ENCODE results near the gene HDAC3. TPM values are rescaled to one million over a fixed set of nuclear protein-coding genes. Genes with fewer than 3 reads are reported as not detected.

HDAC3 gene
- total RNA-seq, 1 experiment from 2014 or later = 96.3 TPM

DNA sequence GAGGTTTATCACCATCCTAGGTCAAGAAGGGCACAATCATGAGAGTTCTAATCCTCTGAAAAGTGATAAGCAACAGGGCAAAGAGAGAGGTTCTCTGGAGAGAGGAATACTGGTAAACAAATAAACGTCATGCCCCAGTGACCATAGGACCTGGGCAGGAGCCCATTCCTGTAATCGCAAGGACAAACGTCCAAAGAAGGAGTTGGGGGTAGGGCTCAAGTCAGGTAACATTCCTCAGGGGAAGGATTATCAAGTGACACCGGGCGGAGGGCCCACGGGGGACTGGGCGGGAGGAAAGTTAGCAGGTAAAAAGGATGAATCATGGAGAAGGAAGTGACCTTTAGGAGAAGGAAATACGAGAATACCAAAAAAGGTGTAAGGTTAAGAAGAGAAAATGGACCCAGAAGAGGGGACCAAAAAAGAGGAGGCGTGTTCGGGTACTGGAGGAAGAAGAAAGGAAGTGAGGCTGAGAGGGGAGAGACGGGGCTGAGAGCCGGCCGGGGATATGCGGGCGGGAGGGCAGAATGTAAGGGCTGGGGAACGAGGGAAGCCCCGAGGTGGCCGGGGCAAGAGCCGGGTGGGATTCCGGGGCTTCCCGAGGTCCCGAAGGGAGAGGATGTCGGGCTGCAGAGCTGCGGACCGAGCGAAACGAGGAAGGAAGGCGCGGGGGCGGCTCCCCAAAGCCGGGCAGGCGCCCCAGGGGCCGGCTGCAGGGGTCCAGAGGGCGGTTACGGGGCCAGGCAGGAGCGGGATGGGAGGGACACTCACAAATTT lies 18.4 kb downstream of the HDAC3 start:
- peak; percentile 89 for DNase-seq
- Mint-ChIP-seq H3K9me3 (ENCODE audit: low read depth, unreplicated experiment) (no peaks in the 10 kb centered on the region), H3K36me3 (ENCODE audit: insufficient read depth, unreplicated experiment) (peaks cover 48% of the 10 kb centered on the region), H3K4me3 (ENCODE audit: low read depth, unreplicated experiment) (peak overlapping the region; percentile 84), H3K4me1 (ENCODE audit: low read depth, unreplicated experiment) (peaks cover 23% of the 10 kb centered on the region), H3K27me3 (ENCODE audit: unreplicated experiment) (no peaks in the 10 kb centered on the region), H3K27ac (ENCODE audit: unreplicated experiment) (peak overlapping the region; percentile 95)
- TF ChIP-seq, protein P1, sequence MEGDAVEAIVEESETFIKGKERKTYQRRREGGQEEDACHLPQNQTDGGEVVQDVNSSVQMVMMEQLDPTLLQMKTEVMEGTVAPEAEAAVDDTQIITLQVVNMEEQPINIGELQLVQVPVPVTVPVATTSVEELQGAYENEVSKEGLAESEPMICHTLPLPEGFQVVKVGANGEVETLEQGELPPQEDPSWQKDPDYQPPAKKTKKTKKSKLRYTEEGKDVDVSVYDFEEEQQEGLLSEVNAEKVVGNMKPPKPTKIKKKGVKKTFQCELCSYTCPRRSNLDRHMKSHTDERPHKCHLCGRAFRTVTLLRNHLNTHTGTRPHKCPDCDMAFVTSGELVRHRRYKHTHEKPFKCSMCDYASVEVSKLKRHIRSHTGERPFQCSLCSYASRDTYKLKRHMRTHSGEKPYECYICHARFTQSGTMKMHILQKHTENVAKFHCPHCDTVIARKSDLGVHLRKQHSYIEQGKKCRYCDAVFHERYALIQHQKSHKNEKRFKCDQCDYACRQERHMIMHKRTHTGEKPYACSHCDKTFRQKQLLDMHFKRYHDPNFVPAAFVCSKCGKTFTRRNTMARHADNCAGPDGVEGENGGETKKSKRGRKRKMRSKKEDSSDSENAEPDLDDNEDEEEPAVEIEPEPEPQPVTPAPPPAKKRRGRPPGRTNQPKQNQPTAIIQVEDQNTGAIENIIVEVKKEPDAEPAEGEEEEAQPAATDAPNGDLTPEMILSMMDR (IDR thresholded peaks at IDR 0.05; ENCODE audit: unreplicated experiment) = no peak
- CTCF ChIA-PET = interaction anchor here (0.5 to 6.1 kb wide), 24 partner anchors 9 to 1235 kb away, joined by 3 to 133 read pairs (median 4); partner anchors contain the start of genes HDAC3, PCDHB14, PCDHGB7 and RELL2
- intact Hi-C loops (cut with micrococcal nuclease; ENCODE audit: unreplicated experiment) = loop anchor here (1.0 to 5.0 kb wide), 2 partner anchors 14 to 36 kb away; no protein-coding TSS in a partner anchor
- no TSS peak for BruUV-seq (replicated peaks)

DNA sequence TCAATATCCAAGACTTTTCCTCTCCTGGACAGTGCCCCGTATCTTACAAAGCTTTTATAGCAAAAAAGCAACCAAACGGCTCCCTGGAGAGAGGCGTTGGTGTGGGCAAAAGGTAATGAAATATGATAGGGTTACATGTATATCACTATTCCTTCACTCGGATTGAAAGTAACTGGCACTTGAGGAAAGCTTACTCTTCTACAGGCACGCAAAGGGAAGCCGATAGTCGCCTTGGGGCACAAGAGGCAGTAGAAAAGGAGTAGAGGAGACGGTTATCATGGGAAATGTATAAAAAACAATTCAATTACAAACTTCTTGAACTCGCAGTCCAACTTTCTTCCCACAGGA lies 19.0 kb downstream of the HDAC3 start:
- TSS peak; percentile 49 for BruUV-seq (replicated peaks)
- no peaks in the 10 kb centered on the region for H3K9me3 Mint-ChIP-seq (ENCODE audit: low read depth, unreplicated experiment)
- peaks cover 29% of the 10 kb centered on the region for H3K4me1 Mint-ChIP-seq (ENCODE audit: low read depth, unreplicated experiment)
- intact Hi-C loops (cut with micrococcal nuclease; ENCODE audit: unreplicated experiment) = loop anchor here (1.0 to 5.0 kb wide), 2 partner anchors 13 to 35 kb away; no protein-coding TSS in a partner anchor
- peaks cover 45% of the 10 kb centered on the region for H3K36me3 Mint-ChIP-seq (ENCODE audit: insufficient read depth, unreplicated experiment)
- CTCF ChIA-PET = interaction anchor here (0.5 to 6.1 kb wide), 6 partner anchors 19 to 1234 kb away, joined by 3 to 133 read pairs (median 3); partner anchors contain the start of genes HDAC3 and RELL2
- TF ChIP-seq, protein P1 (IDR thresholded peaks at IDR 0.05; ENCODE audit: unreplicated experiment) = no peak
- DNase-seq = no peak
- H3K27ac Mint-ChIP-seq (ENCODE audit: unreplicated experiment) = peak overlapping the region; percentile 95
- no peaks in the 10 kb centered on the region for H3K27me3 Mint-ChIP-seq (ENCODE audit: unreplicated experiment)
- peak overlapping the region; percentile 84 for H3K4me3 Mint-ChIP-seq (ENCODE audit: low read depth, unreplicated experiment)

DNA sequence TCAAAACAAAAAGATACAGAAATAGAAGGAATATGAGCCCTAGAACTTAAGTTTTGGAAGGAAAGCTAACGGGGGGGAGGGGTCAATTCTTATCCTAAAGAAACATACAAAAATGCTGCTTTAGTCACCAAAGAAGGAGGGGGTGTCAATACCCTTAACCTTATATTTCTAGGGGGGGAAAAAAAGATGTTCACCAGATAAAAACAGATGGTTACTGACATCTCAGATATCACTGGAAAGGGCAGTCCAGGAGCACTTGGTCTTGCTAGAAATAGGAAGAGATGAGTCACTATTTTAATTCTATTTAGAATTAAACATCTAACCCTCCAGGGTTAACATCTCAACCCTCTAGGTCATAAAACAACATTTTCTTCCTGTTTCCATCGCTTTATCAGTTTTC lies 19.5 kb downstream of the HDAC3 start:
- Mint-ChIP-seq H3K9me3 (ENCODE audit: low read depth, unreplicated experiment) (no peaks in the 10 kb centered on the region), H3K4me3 (ENCODE audit: low read depth, unreplicated experiment) (peak overlapping the region; percentile 84), H3K36me3 (ENCODE audit: insufficient read depth, unreplicated experiment) (peaks cover 42% of the 10 kb centered on the region), H3K27me3 (ENCODE audit: unreplicated experiment) (no peaks in the 10 kb centered on the region), H3K27ac (ENCODE audit: unreplicated experiment) (peak overlapping the region; percentile 95), H3K4me1 (ENCODE audit: low read depth, unreplicated experiment) (peaks cover 29% of the 10 kb centered on the region)
- intact Hi-C loops (cut with micrococcal nuclease; ENCODE audit: unreplicated experiment) = loop anchor here (5.0 kb wide), 1 partner anchor 35 kb away; no protein-coding TSS in a partner anchor
- TF ChIP-seq, protein P1 (IDR thresholded peaks at IDR 0.05; ENCODE audit: unreplicated experiment) = no peak
- CTCF ChIA-PET = interaction anchor here (0.6 to 6.1 kb wide), 3 partner anchors 25 to 53 kb away, joined by 3 to 133 read pairs (median 6); no protein-coding TSS in a partner anchor
- DNase-seq = no peak
- no TSS peak for BruUV-seq (replicated peaks)

DNA sequence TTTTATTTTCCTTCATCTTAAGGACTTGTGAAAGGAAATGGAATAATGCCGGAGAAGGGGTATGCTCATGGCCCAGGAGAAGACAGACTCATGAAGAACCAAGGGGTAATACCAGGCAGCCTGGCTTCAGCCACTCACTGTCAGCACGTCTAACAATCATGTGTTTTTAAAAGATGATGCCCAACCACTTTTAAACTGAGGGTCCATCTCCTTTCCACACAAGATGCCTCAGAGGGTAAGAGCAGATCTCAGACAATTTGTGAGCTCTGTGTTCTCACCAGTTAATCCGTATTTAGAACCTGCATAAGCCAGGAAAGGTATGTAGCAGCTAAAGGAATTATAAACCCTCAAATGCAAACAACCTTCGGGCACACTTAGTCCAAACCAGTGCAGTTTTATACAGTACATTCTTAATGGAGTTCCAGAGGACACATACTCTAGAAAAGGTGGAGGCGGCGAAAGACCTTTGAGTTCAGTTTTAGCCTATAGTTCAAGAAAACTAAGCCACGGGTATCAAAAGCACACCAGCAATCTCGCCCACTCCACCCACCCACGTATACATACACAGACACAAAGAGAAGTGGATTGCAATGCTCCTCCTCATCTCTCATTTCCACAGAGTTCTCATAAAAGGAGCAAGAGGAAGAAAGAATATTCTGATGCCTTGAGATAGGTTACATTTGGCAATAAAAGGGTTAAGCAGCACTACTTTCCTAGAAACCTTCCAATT lies 20.5 kb downstream of the HDAC3 start:
- no peak for DNase-seq
- TF ChIP-seq, protein P1 (IDR thresholded peaks at IDR 0.05; ENCODE audit: unreplicated experiment) = no peak
- H3K9me3 Mint-ChIP-seq (ENCODE audit: low read depth, unreplicated experiment) = no peaks in the 10 kb centered on the region
- peak overlapping the region; percentile 84 for H3K4me3 Mint-ChIP-seq (ENCODE audit: low read depth, unreplicated experiment)
- no peaks in the 10 kb centered on the region for H3K27me3 Mint-ChIP-seq (ENCODE audit: unreplicated experiment)
- CTCF ChIA-PET = interaction anchor here (0.7 to 6.1 kb wide), 4 partner anchors 14 to 52 kb away, joined by 3 to 133 read pairs (median 6); partner anchors contain the start of genes HDAC3 and RELL2
- H3K4me1 Mint-ChIP-seq (ENCODE audit: low read depth, unreplicated experiment) = peaks cover 35% of the 10 kb centered on the region
- intact Hi-C loops (cut with micrococcal nuclease; ENCODE audit: unreplicated experiment) = loop anchor here (5.0 kb wide), 1 partner anchor 34 kb away; no protein-coding TSS in a partner anchor
- H3K36me3 Mint-ChIP-seq (ENCODE audit: insufficient read depth, unreplicated experiment) = peaks cover 37% of the 10 kb centered on the region
- BruUV-seq (replicated peaks) = no TSS peak
- peak overlapping the region; percentile 95 for H3K27ac Mint-ChIP-seq (ENCODE audit: unreplicated experiment)
